BJ (cell line): Measurements from ENCODE around the gene FRAS1. TPM values are rescaled to one million over a fixed set of nuclear protein-coding genes. Genes with fewer than 3 reads are reported as not detected.

ENCODE experiments used
- CTCF ChIA-PET: fragments of 350-600 bp; formaldehyde crosslinking; extraction: SDS; loops from one replicate; lab custom pipeline; 2021; ENCODE audit warnings: antibody characterized with exemption, inconsistent platforms; lab: Yijun Ruan, JAX
- POLR2A ChIA-PET: fragments of 300-600 bp; sonication (Branson Sonifier 250); formaldehyde crosslinking; extraction: SDS; loops from one replicate; lab custom pipeline; 2021; ENCODE audit warnings: antibody characterized with exemption; lab: Charles Lee
- DNase-seq: peaks from one replicate; pipeline ENCODE4 v3.0.0-alpha.2; 2011; ENCODE audit warnings: low read depth
- H3K27me3 ChIP-seq: 2 replicates; pipeline ENCODE4 v1.6.0; 2011; ENCODE audit warnings: low read length; ENCODE audit not compliant: control insufficient read depth, insufficient read depth
- H3K36me3 ChIP-seq: 2 replicates; pipeline ENCODE4 v1.5.1; 2011; ENCODE audit warnings: low read length; ENCODE audit not compliant: control insufficient read depth, insufficient read depth
- H3K4me3 ChIP-seq: 2 replicates; pipeline ENCODE4 v1.5.1; 2011; ENCODE audit warnings: low read depth, mild to moderate bottlenecking, control low read depth, low read length
- CTCF ChIP-seq: IDR thresholded peaks from 2 replicates; pipeline ENCODE4 v1.5.1; 2011; ENCODE audit warnings: low read depth, mild to moderate bottlenecking, control low read depth, inconsistent platforms, low read length, moderate library complexity; ENCODE audit not compliant: insufficient read depth
- polyA plus RNA-seq: library from polyadenylated mRNA; depleted of rRNA; stranded (reverse); fragments of >200 nt; gene quantifications from 2 replicates; pipeline ENCODE4 v1.2.3, GENCODE V29; 2011

FRAS1 gene
- polyA plus RNA-seq, 1 experiment: 4.4 TPM

- no peak for TF ChIP-seq CTCF
Observed at GRCh38 chr4:78162821-78163220, 105.7 kb downstream of the FRAS1 start.

GRCh38 chr4:78165758-78166157 lies 108.6 kb downstream of the FRAS1 start:
- Histone ChIP-seq H3K27me3 (no peaks in the 10 kb centered on the region), H3K4me3 (no peak overlapping the region), H3K36me3 (no peaks in the 10 kb centered on the region)
- CTCF ChIA-PET: no interaction called here
- POLR2A ChIA-PET: no interaction called here
- DNase-seq: no peak
- no peak for TF ChIP-seq CTCF

More at GRCh38 chr4:78162821-78163220, 105.7 kb downstream of the FRAS1 start:
- no peaks in the 10 kb centered on the region for H3K36me3 ChIP-seq
- POLR2A ChIA-PET: no interaction called here
- no peak overlapping the region for H3K4me3 ChIP-seq
- H3K27me3 ChIP-seq: no peaks in the 10 kb centered on the region
- CTCF ChIA-PET: no interaction called here
- DNase-seq: no peak

- no peak for TF ChIP-seq CTCF
- H3K27me3 ChIP-seq: no peaks in the 10 kb centered on the region
- ChIA-PET POLR2A (no interaction called here), CTCF (no interaction called here)
- H3K36me3 ChIP-seq: no peaks in the 10 kb centered on the region
- no peak overlapping the region for H3K4me3 ChIP-seq
- DNase-seq: no peak
Observed at GRCh38 chr4:78166622-78167021, 109.5 kb downstream of the FRAS1 start.

GRCh38 chr4:78167510-78167909 lies 110.4 kb downstream of the FRAS1 start:
- Histone ChIP-seq H3K36me3 (no peaks in the 10 kb centered on the region), H3K4me3 (no peak overlapping the region), H3K27me3 (no peaks in the 10 kb centered on the region)
- no peak for TF ChIP-seq CTCF
- ChIA-PET CTCF (interaction anchor here (0.6 kb wide), 1 partner anchor 259 kb away, joined by 3 read pairs; no protein-coding TSS in a partner anchor), POLR2A (no interaction called here)
- no peak for DNase-seq

GRCh38 chr4:78168029-78168428 lies 110.9 kb downstream of the FRAS1 start:
- no peak for TF ChIP-seq CTCF
- CTCF ChIA-PET: interaction anchor here (0.6 kb wide), 2 partner anchors 260 to 323 kb away, joined by 3 read pairs; no protein-coding TSS in a partner anchor
- DNase-seq: no peak

More at GRCh38 chr4:78168029-78168428, 110.9 kb downstream of the FRAS1 start:
- Histone ChIP-seq H3K36me3 (no peaks in the 10 kb centered on the region), H3K27me3 (no peaks in the 10 kb centered on the region), H3K4me3 (no peak overlapping the region)
- POLR2A ChIA-PET: no interaction called here
